ENCODE results near the gene FES.

DNA sequence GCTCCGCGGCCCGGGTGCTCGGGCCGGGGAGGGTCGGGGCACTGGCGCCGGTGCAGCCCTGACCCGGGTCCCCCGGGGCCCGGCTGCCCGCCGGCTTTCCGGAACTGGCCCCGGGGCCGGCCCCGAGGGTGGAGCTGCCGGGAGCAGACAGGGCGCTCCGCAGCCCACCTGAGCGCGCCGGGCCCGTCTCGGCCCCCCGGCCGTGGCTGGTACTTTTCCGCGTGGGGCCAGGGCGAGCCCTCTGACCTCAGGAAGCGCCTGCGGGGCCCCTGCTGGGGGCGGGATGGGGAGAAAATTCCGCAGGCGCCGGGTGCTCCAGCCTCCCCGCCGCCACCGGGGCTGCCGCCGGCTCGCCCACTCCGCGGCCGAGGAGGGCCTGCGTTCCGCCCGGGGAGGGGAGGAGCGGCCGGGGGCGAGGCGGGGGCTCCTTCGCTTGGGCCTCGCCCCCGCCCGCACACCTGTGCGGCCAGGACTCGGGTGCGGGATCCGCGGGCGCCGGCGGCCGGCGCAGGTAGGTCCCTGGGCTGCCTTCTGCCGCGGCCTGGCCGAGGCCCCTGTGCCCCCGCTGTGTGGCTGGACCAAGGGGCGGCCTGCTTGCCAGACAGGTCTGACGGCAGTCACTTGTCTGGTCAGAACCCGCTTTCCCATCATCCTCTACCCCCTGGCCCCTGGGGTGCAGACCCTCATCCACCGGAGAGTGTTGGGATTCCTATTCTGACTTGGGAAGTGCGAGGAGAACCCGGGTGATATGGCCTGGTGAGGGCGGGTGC, 12.4 kb upstream of the FES start:
- no peak for TF ChIP-seq L3MBTL2 (conservative IDR thresholded peaks at IDR 0.05)
- no peak for TF ChIP-seq SUZ12 (IDR thresholded peaks at IDR 0.05)
- no peak for TF ChIP-seq ELF4 (IDR thresholded peaks at IDR 0.05)
- no peak for TF ChIP-seq ZNF384 (IDR thresholded peaks at IDR 0.05)
- TF ChIP-seq NFRKB (IDR thresholded peaks at IDR 0.05): no peak
- no peak for TF ChIP-seq FOXA1 (IDR thresholded peaks at IDR 0.05)
- no peak for TF ChIP-seq SP1 (IDR thresholded peaks at IDR 0.05)
- TF ChIP-seq ARNT (IDR thresholded peaks at IDR 0.05): no peak
- no peak for TF ChIP-seq HDGF (IDR thresholded peaks at IDR 0.05; ENCODE audit: borderline replicate concordance)

Data from HEK293T (cell line).